ENCODE measurements around the gene PRTN3. TPM values are rescaled to one million over a fixed set of nuclear protein-coding genes. Genes with fewer than 3 reads are reported as not detected.

Gene PRTN3
- total RNA-seq, 4 donors from 2014 or later = not detected

DNA sequence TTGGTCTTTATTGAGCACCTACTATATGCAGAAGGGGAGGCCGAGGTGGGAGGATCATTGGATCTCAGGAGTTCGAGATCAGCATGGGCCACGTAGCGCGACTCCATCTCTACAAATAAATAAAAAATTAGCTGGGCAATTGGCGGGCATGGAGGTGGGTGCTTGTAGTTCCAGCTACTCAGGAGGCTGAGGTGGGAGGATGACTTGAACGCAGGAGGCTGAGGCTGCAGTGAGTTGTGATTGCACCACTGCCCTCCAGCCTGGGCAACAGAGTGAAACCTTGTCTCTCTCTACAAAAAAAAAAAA lies 22.5 kb downstream of the PRTN3 start:
- intact Hi-C loops (cut with DNase I) = loop anchor here (5.0 kb wide), 1 partner anchor 59 kb away; no protein-coding TSS in a partner anchor
- Histone ChIP-seq H3K27ac (peak overlapping the region in 1 of 4 donors; percentile 3), H3K4me3 (peak overlapping the region in 1 of 4 donors; percentile 26), H3K36me3 (peaks cover 3 to 14% (median 10%) of the 10 kb centered on the region in 3 donors), H3K27me3 (peaks cover 0 to 48% (median 0%) of the 10 kb centered on the region in 4 donors), H3K4me1 (peaks cover 9 to 61% (median 33%) of the 10 kb centered on the region in 3 donors), H3K9me3 (no peaks in the 10 kb centered on the region)
- WGBS, 2 donors = 86 to 90% methylated on average over 6 to 7 of the region's 7 CpGs
- no peak for DNase-seq
- no peak for TF ChIP-seq POLR2A (IDR thresholded peaks at IDR 0.05)
- TF ChIP-seq, protein P1, sequence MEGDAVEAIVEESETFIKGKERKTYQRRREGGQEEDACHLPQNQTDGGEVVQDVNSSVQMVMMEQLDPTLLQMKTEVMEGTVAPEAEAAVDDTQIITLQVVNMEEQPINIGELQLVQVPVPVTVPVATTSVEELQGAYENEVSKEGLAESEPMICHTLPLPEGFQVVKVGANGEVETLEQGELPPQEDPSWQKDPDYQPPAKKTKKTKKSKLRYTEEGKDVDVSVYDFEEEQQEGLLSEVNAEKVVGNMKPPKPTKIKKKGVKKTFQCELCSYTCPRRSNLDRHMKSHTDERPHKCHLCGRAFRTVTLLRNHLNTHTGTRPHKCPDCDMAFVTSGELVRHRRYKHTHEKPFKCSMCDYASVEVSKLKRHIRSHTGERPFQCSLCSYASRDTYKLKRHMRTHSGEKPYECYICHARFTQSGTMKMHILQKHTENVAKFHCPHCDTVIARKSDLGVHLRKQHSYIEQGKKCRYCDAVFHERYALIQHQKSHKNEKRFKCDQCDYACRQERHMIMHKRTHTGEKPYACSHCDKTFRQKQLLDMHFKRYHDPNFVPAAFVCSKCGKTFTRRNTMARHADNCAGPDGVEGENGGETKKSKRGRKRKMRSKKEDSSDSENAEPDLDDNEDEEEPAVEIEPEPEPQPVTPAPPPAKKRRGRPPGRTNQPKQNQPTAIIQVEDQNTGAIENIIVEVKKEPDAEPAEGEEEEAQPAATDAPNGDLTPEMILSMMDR (IDR thresholded peaks at IDR 0.05) = no peak

DNA sequence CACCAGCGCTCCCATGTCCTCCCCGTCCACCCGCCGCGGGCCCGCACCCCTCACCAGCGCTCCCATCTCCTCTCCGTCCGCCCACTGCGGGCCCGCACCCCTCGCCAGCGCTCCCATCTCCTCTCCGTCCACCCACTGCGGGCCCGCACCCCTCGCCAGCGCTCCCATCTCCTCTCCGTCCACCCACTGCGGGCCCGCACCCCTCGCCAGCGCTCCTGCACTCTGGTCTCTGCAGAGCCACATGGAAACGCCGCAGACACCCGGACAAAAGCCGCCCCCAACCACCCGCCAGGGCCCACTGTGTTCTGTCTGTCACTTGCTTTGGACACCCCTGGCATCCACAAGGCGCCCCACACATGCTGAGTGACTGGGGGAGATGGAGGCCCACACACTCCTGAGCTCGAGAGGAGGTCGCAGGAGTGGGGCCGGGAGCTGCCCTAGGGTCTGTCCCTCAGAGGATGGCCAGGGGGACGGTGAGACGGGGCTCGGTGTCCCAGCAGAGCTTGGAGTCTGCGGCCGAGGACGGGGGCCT lies 26.0 kb downstream of the PRTN3 start:
- no peak overlapping the region for H3K27ac ChIP-seq
- WGBS, 2 donors = 67 to 83% methylated on average over 3 to 17 of the region's 38 CpGs
- no peaks in the 10 kb centered on the region for H3K9me3 ChIP-seq
- H3K36me3 ChIP-seq = peaks cover 8 to 42% (median 23%) of the 10 kb centered on the region in 3 donors
- no peak for DNase-seq
- no peak for TF ChIP-seq POLR2A (IDR thresholded peaks at IDR 0.05)
- TF ChIP-seq, protein P1 (IDR thresholded peaks at IDR 0.05) = no peak
- H3K27me3 ChIP-seq = peaks cover 0 to 14% (median 0%) of the 10 kb centered on the region in 4 donors
- intact Hi-C loops (cut with DNase I) = no loop called here
- no peak overlapping the region for H3K4me3 ChIP-seq
- peaks cover 22 to 58% (median 29%) of the 10 kb centered on the region in 3 donors for H3K4me1 ChIP-seq

DNA sequence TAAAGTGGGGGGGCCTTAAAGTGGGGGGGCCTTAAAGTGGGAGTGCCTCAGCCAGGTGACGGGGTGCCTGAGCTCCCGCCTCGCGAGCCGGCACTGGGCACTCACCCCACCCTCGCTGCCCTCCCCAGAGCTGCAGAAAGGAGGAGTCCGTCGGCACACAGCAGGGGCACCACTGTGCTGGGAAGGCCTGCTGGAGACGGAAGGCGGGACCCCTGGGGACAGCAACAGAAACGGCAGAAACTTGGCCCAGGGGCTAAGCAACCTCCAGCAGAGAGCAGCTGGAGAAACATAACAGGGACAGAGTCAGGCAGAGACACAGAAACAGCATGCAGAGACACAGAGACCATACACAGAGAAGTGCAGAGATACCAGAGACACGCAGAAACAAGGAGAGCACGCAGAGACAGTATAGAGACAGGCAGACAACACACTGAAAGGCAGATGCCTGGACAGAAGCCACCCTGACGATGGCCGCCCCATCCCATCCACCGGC lies 26.5 kb downstream of the PRTN3 start:
- peaks cover 8 to 42% (median 23%) of the 10 kb centered on the region in 3 donors for H3K36me3 ChIP-seq
- H3K4me1 ChIP-seq = peaks cover 26 to 58% (median 29%) of the 10 kb centered on the region in 3 donors
- H3K4me3 ChIP-seq = no peak overlapping the region
- no peak for TF ChIP-seq POLR2A (IDR thresholded peaks at IDR 0.05)
- TF ChIP-seq, protein P1 (IDR thresholded peaks at IDR 0.05) = no peak
- no peak overlapping the region for H3K27ac ChIP-seq
- peaks cover 0 to 9% (median 0%) of the 10 kb centered on the region in 4 donors for H3K27me3 ChIP-seq
- WGBS, 2 donors = 79 to 85% methylated on average over 7 to 10 of the region's 16 CpGs
- intact Hi-C loops (cut with DNase I) = no loop called here
- H3K9me3 ChIP-seq = no peaks in the 10 kb centered on the region
- no peak for DNase-seq

DNA sequence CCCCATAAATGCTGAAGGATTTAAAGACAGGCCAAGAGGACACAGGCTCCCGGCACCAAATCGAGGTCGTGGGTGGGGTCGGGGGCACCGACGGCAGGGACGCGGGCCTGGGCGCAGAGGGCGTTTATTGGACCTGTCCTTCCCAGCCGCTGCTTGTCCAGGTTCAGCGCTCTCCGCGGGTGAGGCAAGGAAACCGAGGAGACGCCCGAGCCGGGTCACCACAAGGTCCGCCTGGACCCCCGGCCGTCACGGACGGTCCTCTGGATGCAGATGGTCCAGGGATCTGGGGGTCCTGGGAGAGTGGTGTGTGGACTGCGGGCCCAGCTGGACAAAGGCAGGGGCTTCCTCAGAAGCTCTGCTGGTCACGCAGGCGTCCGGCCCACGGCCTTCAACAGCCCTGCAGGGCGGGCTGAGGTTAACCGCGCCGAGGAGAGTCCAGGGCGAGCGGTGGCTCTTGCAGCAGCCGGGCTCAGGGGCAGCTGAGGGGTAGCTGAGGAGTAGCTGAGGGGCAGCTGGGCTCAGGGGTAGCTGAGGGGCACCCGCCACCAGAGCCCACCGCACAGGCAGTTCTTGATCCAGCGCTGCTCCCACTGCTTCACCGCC lies 27.2 kb downstream of the PRTN3 start:
- Histone ChIP-seq H3K4me3 (no peak overlapping the region), H3K9me3 (no peaks in the 10 kb centered on the region), H3K4me1 (peaks cover 27 to 56% (median 28%) of the 10 kb centered on the region in 3 donors), H3K27me3 (peaks cover 0 to 3% (median 0%) of the 10 kb centered on the region in 4 donors), H3K36me3 (peaks cover 8 to 42% (median 23%) of the 10 kb centered on the region in 3 donors), H3K27ac (peak overlapping the region in 2 of 4 donors; percentile 85 to 89)
- 90 to 98% methylated on average over 12 to 21 of the region's 39 CpGs for WGBS, 2 donors
- TF ChIP-seq POLR2A (IDR thresholded peaks at IDR 0.05) = no peak
- TF ChIP-seq, protein P1 (IDR thresholded peaks at IDR 0.05) = no peak
- intact Hi-C loops (cut with DNase I) = no loop called here
- DNase-seq = no peak
